HL-60 (cell line): Measurements from ENCODE around the gene ZFP64.

ENCODE experiments used
- DNase-seq, 2 experiments: peaks; one replicate each; pipeline ENCODE4 v3.0.0-alpha.2; 2010 to 2020; ENCODE audit warnings: low read depth in 1 of 2, low spot score in 1 of 2
- H3K27ac ChIP-seq: fragments of 250-450 bp; sonication (Bioruptor Pico); replicated peaks from 2 replicates; pipeline ENCODE4 v1.5.1; 2020; ENCODE audit warnings: mild to moderate bottlenecking, moderate library complexity
- H3K27me3 ChIP-seq: fragments of 250-450 bp; sonication (Bioruptor Pico); 2 replicates; pipeline ENCODE4 v1.5.1; 2021; ENCODE audit warnings: mild to moderate bottlenecking, moderate library complexity; ENCODE audit not compliant: insufficient read depth, poor library complexity, severe bottlenecking
- H3K4me3 ChIP-seq: replicated peaks from 2 replicates; pipeline ENCODE4 v1.5.1; 2011; ENCODE audit warnings: mild to moderate bottlenecking, control low read depth, low read length; ENCODE audit not compliant: insufficient read depth
- CTCF ChIP-seq: IDR thresholded peaks from one replicate; pipeline ENCODE4 v1.5.1; 2011; ENCODE audit warnings: low read length, control low read depth, inconsistent platforms; ENCODE audit not compliant: insufficient read depth
- GABPA ChIP-seq: IDR thresholded peaks from 2 replicates; pipeline ENCODE4 v1.6.1; 2012; ENCODE audit warnings: low read depth
- POLR2AphosphoS5 ChIP-seq: IDR thresholded peaks from 2 replicates; pipeline ENCODE4 v1.6.1; 2012; ENCODE audit warnings: low read depth
- REST ChIP-seq: IDR thresholded peaks from 2 replicates; pipeline ENCODE4 v1.6.1; 2012; ENCODE audit warnings: low read depth; ENCODE audit not compliant: insufficient replicate concordance
- SPI1 ChIP-seq: IDR thresholded peaks from 2 replicates; pipeline ENCODE4 v1.6.1; 2012; ENCODE audit warnings: low read depth, mild to moderate bottlenecking, borderline replicate concordance

ZFP64 gene

GRCh38 chr20:52127309-52127708 lies 64.3 kb downstream of the ZFP64 start:
- DNase-seq: peak; percentile 54 to 77
- H3K27me3 ChIP-seq: no peaks in the 10 kb centered on the region
- TF ChIP-seq GABPA (no peak), SPI1 (peak; percentile 94), POLR2AphosphoS5 (no peak), CTCF (no peak), REST (no peak)
- peak overlapping the region; percentile 74 for H3K27ac ChIP-seq
- H3K4me3 ChIP-seq: no peak overlapping the region

- Histone ChIP-seq H3K27ac (no peak overlapping the region), H3K27me3 (no peaks in the 10 kb centered on the region), H3K4me3 (no peak overlapping the region)
- peak in 1 of 2 experiments; percentile 23 for DNase-seq
- TF ChIP-seq SPI1: no peak
- TF ChIP-seq REST: no peak
- no peak for TF ChIP-seq GABPA
- no peak for TF ChIP-seq CTCF
- no peak for TF ChIP-seq POLR2AphosphoS5
Observed at GRCh38 chr20:52124821-52125220, 66.8 kb downstream of the ZFP64 start.

- no peak overlapping the region for H3K27ac ChIP-seq
- DNase-seq: no peak
- TF ChIP-seq CTCF (no peak), POLR2AphosphoS5 (no peak), REST (no peak), GABPA (no peak), SPI1 (no peak)
- H3K4me3 ChIP-seq: no peak overlapping the region
- H3K27me3 ChIP-seq: no peaks in the 10 kb centered on the region
Observed at GRCh38 chr20:52118696-52119095, 72.9 kb downstream of the ZFP64 start.
